ENCODE measurements around the gene UBTD2.
"Not testable (repeated sequence)": the region's sequence is repeated elsewhere in the genome, so short reads cannot be mapped to it uniquely, and the experiment has no call there.

UBTD2 gene

DNA sequence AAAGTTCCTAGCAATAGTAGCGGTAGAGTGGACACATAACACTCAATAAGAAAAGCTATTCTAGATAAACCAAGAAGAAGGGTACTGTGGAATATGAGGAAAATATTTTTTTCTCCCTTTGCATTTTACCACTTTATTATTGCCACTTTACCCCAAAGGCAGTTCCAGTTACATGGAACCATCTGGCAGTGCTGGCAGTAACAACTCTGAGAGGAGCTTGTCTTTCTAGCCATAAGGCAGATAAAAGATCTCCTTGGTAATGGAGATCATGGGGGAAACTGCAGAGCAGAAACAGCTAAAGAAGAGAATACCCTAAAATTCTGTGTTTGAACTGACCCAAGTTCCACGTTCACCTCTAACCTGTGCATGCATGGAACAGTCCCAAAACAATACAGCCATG, 38.5 kb downstream of the UBTD2 start:
- FAIRE-seq = no peak

DNA sequence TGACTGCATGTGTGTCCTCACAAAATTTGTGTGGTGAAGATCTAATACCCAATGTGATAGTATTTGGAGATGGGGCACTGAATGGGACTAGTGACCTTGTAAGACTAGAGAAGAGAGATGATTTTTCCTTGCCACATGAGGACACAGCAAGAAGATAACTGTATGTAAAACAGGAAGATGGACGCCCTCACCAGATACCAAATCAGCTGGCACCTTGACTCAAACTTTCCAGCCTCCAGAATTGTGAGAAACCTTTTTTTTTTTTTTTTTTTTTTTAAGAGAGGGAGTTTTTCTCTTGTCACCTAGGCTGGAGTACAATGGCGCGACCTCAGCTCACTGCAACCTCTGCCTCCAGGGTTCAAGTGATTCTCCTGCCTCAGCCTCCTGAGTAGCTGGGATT, 40.3 kb downstream of the UBTD2 start:
- no peak for FAIRE-seq

DNA sequence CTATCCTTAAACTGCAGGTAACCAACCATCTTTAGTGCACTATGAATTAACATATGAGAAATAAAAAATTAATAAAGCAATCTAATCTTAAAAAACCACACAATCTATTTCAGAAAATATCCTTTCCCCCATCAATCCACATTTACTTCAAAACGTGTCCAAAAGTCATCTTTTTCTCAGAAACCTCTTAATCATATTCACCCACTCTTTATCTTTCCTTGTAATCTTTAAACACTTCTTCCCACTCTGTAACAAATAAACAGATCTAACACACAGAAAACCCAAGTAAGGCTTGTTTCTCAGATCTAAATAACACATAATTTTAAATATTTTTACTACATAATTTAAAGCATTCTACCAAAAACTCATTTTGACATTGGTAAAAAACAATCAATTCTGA, 45.2 kb downstream of the UBTD2 start:
- no peak for FAIRE-seq

DNA sequence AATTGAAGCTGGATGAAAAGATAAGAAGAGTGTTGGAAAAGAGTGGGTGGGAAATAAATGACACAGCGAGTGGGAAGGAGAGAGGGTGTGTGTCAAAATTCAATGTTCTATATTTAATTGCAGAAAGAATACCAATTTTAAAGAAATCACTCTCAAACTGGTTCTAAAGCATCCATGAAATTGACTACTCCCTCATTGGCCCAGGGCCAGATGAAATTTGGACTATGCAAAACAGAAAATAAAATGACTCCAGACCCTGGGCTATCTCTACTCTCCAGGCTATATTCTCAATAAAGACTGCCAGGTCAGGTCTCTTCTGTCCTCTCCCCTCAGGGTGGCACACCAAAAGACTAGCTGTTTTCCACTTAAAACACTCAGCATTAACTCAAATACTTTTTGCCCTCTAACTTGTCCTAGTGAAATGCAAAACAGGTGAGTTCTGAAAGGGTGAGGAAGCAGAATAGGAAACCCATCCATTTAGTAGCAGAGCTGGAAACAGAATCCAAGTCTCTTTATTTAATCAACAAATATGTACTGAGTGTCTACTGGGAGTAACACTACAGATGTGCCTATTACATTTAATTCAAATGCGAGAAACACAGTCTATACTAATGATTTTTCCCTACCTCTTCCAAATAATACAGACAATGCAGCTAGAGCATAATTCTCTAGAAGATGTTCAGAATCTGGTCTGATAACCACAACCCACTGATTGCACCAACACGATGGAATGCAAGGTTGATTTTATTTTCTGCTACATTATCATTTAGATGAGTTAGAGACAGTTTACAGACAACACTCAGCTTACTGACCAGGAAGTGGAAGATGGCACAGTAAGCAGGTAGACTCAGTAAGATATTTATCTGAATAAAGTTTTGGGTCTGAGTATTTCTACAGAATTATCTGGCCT, 47.5 kb downstream of the UBTD2 start:
- no peak for FAIRE-seq

DNA sequence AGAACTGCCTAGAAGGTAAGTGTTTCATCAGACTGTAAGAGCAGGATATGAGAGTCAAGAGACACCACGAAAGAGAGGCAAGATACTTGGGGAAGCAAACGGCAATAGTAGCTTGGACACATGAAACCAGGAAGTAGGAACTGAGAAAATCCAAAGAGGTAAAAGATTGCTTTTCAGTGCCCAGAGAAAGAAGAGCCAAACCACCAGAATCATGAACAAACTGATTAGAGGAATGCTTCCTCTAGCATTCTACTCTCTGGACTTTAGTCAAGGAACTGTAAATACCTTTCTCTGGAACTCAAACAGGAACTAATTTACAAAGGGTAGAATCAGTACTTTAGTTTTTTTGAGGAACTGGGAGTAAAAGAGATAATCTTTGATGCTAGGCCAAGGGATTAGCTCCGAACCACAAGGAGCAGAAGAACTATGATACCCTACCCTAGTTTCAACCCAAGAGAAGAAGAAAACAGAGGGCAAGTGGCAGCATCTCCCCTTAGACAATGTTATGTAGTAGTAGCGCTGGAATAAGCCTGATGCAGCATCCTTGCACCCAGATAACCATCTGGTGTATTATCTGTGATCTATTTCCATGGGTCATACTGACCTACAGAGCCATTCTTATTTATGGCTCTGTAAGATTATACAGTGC, 48.3 kb downstream of the UBTD2 start:
- no peak for FAIRE-seq

DNA sequence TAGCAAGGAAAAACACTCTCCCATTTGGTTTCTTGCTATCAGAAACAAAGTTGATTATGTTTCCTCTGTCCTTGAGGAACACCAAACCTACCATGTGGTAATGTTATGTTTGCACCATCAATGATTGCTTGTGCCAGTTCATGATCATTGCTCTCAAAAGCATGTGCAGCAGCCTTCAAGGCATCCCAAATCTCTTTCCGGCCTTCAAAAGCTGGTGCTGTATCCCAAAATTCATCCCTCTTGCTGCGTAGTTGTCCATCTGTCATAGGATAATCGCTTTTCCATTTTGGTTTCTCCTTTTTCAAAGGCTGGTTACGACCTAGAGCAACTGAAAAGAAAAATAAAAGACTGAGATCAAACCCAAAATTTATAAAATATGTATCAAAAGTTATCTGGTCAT, 49.5 kb downstream of the UBTD2 start:
- FAIRE-seq = no peak

DNA sequence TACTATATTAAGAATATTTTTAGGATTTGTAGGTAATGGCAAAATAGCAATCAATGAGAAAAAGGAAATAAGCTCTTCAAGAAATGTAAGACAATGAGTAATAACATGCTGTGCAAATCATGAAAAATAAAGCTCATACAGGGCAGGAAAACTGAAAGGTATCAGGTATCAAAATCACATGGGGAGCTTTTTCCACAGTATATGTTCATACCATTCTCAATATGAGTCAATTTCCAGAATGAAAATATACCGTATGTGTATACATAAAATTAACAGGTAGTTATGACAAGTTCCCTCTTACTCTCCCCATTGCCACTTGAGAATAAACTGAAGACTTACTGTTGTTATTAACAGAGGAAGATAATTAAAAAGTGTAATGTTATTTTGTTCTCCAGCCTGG, 53.7 kb downstream of the UBTD2 start:
- no peak for FAIRE-seq

DNA sequence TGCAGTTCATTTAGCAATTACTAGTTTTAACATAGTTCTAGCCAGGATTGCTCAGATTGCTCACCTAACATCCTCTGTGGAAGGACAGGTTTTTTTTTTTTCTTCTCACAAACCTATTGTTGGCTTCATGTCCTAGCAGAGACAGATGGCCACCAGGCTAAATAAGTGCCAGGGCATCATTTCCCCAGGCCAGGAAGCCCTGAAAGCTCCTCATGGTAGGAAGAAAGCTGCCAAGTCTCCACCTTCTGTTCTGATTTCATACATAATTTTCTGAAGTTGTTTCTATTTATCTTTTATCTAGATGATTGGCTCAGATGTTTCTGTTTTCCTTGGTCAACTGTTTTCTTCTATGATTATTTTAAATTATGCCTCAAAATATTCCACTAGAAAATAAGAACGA, 58.6 kb downstream of the UBTD2 start:
- no peak for FAIRE-seq

DNA sequence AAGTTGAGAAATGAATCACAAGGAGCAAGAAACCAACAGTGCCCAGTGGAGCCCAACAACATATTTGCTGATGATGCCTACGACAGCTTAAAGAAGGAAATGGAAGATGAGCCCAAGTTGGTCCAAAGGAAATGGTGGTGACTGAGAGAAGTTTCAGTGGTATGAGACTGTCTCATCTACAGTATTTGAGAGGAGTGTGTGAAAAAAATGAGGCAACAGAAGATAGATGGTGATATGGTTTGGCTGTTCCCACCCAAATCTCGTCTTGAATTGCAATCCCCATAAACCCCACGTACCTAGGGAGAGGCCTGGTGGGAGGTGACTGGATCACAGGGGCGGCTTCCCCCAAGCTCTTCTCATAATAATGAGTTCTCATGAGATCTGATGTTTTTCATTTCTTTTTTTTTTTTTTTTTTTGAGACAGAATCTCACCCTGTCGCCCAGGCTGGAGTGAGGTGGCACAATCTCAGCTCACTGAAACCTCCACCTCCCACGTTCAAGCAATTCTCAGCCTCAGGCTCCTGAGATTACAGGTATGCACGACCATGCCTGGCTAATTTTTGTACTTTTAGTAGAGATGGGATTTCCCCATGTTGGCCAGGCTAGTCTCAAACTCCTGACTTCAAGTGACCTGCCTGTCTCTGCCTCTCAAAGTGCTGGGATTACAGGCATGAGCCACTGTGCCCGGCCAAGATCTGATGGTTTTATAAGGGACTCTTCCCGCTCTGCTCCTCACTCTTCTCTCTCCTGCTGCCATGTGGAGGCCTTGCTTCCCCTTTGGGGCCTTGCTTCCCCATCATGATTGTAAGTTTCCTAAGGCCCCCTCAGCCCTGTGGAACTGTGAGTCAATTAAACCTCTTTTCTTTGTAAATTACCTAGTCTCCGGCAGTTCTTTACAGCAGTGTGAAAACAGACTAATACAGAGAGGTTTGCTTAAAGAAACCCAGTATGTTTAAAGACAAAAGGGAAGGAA, 59.4 kb downstream of the UBTD2 start:
- no peak for FAIRE-seq

DNA sequence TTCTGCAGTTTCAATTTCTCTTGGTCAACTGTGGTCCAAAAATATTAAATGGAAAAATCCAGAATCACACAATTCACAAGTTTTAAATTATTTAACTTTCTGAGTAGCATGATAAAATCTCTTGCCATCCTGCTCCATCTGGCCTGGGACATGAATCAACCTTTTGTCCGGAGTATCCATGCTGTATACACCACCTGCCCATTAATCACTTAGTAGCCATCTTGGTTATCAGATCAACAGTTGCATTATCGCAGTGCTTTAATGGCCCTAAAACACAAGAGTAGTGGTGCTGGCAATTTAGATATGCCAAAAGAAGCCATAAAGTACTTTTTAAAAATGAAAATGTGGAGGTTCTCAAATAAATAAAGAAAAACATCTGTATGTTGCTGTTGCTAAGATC, 64.3 kb downstream of the UBTD2 start:
- FAIRE-seq = no peak

DNA sequence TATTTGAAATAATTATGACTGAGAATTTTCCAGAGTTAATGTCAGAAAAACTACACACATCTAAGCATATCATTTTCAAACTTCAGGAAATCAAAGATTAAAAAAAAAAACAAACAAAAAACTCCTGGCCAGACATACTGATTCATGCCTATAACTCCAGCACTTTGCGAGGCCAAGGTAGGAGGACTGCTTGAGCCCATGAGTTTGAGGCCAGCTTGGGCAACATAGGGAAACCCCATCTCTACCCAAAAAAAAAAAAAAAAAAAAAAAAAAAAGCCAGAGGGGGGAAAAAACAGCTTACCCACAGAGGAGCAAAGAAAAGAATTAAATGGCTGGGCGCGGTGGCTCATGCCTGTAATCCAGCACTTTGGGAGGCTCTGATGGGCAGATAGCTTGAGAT, 67.2 kb downstream of the UBTD2 start:
- no peak for FAIRE-seq

DNA sequence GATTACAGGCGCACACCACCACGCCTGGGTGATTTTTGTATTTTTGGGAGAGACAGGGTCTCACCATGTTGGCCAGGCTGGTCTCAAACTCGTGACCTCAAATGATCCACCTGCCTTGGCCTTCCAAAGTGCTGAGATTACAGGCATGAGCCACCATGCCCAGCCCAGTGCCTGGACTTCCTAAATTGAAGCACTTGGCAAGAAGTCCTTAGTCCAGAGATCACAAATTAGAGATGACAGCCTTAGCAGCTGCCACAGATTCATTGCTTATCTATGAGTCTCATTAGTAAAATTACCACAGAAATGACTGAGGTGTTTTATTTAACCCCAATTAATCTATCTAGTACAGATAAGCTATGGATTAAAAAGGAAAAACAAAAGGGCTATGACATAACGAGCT, 70.4 kb downstream of the UBTD2 start:
- FAIRE-seq = no peak

DNA sequence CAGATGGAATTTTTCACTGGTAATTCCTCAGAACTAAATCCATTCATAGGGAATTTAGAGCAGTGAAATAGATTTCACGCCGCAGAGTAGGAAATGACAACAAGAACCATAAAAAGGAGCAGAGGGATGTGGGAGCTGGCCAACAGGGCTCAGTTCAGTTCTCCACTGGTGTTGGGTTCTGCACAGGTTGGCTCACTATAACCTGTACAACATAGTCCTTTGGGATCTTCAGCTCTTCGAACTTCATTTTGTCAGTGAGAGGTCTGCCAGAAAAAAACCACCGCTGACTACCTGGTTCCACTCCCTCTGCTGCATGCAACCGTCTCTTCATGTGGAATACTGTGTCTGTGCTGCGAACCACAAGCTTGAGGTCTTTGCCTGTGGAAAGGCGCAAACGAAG, 71.9 kb downstream of the UBTD2 start:
- FAIRE-seq = no peak

DNA sequence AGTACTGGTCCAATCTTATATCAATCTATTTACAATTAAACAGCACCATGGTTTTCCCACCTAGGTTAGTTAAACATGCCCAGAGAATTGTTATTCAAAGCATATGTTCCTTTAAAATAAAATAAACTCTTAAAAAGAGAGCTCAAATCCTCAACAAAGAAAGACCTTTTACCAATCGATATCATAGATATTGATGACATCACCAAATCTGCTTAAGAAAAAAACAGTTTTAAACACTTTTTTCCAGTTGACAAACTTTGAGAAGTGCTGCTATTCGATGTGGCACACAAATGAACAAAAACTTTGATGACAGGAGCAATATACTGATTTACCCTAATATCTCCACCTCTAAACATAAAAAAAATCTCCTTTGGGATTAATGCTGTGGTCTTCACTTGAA, 73.8 kb downstream of the UBTD2 start:
- FAIRE-seq = no peak

DNA sequence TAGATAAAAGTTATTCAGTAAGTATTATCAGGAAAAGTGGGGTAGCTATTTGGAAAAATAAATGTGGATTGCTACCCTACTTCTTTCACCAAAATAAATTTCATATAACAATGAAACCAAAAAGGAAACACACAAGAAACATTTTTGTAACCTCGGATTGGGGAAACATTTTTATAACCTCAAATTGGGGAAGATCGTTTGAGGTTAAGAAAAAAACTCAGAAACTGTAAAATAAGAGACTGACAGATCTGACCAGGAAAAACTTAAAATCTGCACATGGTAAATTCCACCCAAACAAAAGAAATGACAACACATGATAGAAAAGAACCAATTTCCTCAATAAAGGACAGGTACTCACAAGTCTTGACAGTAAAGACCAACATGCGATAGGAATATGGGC, 76.1 kb downstream of the UBTD2 start:
- FAIRE-seq = no peak

DNA sequence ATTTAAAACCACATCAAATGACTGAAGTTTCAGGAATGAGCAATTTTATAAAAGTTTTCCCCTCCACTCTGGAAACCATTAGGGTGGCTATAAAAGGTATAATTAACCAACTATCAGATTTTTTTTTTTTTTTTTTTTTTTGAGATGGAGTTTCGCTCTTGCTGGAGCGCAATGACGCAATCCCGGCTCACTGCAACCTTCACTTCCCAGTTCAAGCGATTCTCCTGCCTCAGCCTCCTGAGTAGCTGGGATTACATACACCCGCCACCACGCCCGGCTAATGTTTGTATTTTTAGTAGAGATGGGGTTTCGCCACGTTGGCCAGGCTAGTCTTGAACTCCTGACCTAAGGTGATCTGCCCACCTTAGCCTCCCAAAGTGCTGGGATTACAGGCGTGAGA, 77.6 kb downstream of the UBTD2 start:
- not testable (repeated sequence) for FAIRE-seq

DNA sequence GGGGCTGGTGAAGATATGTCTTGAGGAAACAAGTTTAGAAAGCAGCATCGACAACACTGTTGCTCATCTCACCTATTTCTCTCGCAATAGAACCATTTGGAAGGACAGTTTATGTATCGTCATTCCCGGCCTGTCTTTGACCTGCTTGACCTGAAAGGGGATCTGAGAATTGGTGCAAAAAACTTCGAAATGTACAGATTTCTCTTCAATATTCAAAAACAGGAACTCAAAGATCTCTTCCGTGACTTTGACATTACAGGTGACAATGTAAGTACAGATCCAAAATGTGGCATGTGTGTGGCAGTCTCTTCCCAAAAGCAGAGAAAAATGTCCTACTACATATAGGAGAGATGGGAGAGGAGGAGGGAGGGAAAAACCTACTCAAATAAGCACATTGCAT, 83.1 kb downstream of the UBTD2 start:
- FAIRE-seq = no peak

DNA sequence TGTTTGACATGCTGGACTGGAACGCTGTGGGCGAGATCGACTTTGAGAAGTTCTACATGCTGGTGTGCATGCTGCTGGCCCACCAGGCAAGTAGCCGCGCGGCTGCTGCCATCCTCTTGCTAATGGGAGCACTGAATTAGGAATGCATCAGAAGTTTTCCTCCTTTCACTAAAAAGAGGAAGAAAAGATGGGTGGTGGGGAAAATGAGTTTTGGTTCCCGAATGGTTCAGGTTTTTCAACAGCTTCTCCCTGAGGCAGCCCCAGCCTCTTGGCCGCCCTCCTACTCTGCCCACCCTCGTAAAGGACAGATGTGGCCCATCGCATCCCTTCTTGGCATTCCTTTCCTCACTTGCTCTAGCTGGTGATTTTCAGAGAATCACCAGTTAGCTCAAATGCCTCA, 84.1 kb downstream of the UBTD2 start:
- no peak for FAIRE-seq

DNA sequence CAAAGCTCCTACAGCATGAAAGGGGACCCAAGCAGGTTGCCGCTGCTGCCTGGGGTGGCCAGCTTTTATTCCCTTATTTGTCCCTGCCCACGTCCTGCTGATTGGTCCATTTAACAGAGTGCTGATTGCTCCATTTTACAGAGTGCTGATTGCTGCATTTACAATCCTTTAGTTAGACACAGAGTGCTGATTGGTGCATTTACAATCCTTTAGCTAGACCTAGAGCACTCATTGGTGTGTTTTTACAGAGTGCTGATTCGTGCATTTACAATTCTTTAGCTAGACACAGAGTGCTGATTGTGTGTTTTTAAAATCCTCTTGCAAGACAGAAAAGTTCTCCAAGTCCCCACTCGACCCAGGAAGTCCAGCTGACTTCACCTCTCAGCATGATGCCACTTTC, 85.8 kb downstream of the UBTD2 start:
- FAIRE-seq = not testable (repeated sequence)

DNA sequence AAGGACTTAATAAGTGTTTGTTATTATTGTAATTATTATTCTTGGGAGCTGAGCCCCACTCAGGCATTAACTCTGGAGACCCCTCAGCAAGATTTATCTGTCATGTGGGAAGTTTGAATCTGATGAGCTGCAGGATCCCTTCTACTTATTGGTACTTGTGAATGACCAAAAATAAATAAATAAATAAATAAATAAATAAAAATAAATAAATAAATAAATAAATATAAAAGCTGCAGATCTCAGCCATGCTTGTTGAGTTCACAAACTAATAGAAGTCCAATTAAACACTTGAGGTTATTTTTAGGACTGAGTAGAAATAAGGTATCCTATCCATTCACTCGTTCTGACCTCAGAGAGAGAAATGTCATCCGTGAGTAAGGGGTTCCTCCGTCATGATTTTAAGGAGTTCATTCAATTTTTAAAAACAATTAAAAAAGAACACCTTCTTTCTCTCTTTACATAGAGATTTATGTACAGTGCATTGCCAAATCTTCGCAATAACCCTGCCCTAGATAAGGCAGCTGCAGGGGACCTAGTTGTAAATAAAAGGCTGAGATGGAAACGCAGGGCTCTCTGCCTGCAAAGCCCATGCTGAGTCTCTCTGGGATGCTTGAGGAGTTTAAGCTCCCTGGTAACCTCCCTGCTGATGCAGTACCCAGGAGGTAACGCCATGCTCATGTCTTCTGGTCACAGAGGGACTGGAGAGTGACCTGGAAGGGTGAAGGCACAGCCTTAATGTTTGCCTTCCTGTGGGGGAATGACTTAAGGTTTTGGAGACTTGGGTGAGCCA, 88.4 kb downstream of the UBTD2 start:
- FAIRE-seq = no peak

DNA sequence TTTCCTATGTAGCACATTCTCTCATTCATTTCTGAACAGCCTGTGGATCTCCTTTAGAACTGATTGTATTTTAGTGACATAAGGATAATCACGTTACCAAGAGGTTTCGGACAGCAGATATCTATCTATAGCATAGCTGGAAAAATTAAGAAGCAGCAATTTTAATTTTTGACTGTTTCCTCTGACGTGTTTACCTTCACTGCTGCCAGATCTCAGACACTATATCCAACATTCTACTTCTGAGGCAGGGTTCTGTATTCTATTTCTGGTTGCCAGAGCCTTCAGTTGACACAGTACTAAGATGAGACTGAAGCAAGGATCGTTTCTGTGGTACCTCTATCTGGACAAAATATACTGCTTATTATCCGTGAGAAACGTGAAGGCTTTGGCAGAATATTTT, 89.7 kb downstream of the UBTD2 start, which contains the start of gene EFCAB9:
TSS of gene EFCAB9 (plus strand) at position 301 of the 400 bp plus-strand sequence. CDS start at position 302, 1 bp downstream.
- FAIRE-seq = no peak

DNA sequence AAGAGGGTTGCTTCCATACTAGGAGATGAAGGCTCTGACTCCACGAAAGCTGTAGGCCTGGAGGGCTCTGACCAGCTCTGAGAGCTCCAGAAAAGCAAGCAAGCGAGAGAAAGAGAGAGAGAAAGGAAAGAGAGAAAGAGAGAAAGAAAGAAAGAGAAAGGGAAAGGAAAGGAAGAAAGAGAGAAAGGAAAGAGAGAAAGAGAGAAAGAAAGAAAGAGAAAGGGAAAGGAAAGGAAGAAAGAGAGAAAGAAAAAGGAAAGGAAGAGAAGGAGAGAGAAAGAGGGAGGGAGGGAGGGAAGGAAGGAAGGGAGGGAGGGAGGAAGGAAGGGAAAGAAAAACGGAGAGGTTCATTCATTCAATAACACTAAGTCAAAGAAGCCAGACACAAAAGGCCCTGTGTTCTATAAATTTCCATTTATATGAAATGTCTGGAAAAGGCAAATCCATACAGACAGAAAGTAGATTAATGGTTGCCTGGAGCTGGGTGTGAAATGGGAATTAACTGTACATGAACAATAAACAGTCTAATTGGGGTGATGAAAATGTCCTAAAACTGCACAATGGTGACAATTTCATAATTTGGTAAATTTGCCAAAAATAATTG, 93.8 kb downstream of the UBTD2 start:
- FAIRE-seq = no peak
